KOPT-K1 (cell line): ENCODE results near the gene MAP3K14.

Experiments
- H3K27ac ChIP-seq: fragments of 200-600 bp; sonication (generic); 2 replicates; pipeline ENCODE4 v1.5.1; 2016; ENCODE audit warnings: antibody characterized with exemption, mild to moderate bottlenecking, low read depth, low read length; ENCODE audit not compliant: poor library complexity, severe bottlenecking
- H3K36me3 ChIP-seq: fragments of 200-600 bp; sonication (generic); 2 replicates; pipeline ENCODE4 v1.5.1; 2017; ENCODE audit warnings: antibody characterized with exemption, mild to moderate bottlenecking, low read length, moderate library complexity; ENCODE audit not compliant: insufficient read depth
- H3K9me3 ChIP-seq: fragments of 200-600 bp; sonication (generic); 2 replicates; pipeline ENCODE4 v1.5.1; 2017; ENCODE audit warnings: antibody characterized with exemption, low read length, mild to moderate bottlenecking; ENCODE audit not compliant: insufficient read depth, poor library complexity, severe bottlenecking

Gene MAP3K14

DNA sequence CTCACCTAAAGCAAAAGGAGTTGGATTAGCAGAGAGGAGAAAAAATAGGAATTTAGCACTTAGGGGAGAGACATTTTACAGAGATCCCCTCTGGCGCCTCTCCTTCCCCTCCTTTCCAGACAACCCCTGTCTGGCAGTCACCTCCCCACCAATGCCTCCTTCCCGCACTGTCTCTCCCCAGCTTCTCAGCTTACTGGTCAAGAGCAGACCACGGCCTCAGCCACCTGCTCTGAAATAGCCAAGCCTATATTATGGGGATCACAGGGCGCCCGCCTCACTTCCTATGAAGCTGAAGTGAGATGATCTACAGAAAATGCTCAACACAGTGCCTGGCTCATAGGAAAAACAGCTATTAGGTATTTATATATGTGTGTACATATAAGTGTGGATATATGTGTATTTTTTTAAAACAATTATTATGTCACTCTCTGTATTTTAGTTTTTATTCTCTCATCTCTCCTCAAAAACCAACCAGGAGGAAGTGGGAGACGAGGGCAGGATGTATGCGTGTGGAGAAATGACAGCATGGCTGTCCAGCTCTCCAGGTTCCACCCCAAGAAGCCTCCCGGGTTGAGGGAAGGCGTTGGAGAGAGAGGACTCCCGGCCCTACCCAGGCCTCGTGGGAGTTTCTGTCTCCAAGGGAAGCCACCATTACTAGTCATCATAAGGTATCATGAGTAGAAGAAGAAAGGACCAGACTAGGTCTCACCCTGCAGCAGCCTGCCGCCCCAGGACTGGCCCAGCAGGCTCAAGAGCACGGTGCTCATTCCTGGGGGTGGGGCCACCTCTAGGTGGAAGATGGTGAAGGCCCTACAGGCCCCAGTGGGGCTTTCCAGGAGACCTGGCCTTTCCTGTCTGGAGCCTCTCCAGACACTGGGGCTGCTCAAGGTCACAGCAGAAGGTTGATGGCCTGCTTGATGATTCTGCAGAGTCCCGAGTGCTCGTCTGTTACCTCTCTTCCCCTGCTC is 27.2 kb downstream of the MAP3K14 start:
- Histone ChIP-seq H3K9me3 (no peaks in the 10 kb centered on the region), H3K27ac (no peak overlapping the region), H3K36me3 (peaks cover 88% of the 10 kb centered on the region)

DNA sequence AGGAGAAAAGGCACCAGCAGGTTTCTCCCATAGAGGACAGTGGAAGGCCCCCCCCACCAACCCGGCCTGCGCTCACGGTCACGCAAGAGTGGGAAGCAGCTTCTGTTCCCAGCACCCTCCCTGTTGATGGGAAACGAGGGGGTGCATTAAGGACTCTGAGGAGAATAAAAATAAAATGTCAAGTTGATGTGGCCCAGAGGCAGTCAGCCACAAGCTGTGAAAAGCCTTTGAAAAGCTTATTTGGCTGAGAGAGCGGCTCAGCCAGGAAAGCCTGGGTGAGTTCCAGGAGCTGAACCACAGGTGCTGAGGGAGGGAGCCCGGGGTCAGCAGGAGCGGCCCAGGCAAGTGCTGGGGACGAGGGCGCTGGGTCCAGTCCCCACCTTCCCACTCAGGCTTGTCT is 28.0 kb downstream of the MAP3K14 start:
- H3K9me3 ChIP-seq: no peaks in the 10 kb centered on the region
- H3K27ac ChIP-seq: no peak overlapping the region
- peaks cover 90% of the 10 kb centered on the region for H3K36me3 ChIP-seq

DNA sequence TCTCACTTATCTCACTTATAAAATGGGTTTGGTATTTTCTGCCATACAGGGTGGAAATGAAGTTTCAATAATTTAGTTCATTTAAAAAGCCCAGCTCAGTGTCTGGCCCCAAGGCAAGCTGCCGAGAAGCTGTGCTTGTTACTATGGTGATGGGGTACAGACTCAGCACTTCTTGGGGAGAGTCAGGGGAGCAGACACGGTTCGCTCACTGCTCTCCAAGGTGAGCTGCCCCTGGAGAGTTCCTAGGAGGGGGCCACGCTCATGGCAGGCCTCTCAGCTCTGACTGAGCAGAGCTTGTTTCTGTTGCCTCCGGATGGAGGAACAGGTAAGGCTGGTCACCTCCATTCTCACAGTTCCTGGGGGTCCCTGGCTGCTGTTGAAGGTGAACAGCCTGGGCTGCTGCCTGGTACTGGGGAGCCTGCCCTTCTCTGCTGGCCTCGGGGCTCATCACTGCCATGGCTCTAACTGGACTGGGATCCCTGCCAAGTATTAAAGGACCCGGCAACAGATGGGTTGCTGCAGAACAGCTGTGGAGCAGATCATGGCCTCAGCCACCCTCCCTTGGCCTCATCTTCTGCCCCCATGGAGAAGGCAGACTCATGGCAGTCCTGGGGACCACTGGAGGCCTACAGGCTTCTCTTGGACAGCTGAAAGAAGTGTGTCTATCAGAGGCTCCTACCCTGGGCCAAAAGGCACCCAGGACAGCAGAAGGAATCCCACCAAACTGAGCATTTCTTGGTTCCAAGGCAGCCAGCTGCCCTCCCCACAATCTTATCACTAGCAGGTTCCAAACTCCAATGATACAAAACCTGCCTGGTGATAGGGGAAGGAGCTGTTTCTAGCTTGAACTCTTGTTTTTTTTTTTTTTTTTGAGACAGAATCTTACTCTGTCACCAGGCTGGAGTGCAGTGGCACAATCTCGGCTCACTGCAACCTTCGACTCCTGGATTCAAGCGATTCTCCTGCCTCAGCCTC is 29.0 kb downstream of the MAP3K14 start:
- Histone ChIP-seq H3K36me3 (peaks cover 90% of the 10 kb centered on the region), H3K27ac (no peak overlapping the region), H3K9me3 (no peaks in the 10 kb centered on the region)

DNA sequence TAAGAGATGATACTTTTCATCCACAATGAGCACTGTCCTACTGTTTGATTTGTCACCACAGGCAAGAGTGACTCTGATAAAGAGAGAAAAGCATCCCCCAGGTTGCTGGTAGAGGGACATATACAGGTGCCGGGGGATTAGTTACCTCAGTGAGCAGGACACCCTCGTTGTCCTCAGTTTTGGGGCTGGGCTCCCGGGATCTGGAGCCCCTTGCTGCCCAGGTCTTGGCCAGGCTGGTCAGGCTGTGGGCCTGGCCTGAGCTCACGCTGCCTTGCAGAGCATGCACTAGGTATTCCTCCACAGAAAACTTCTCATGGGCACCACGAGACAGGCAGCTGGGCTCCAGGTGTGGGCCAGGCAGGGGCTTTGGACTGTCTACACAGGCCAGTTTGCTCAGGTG is 30.5 kb downstream of the MAP3K14 start:
- Histone ChIP-seq H3K9me3 (no peaks in the 10 kb centered on the region), H3K27ac (no peak overlapping the region), H3K36me3 (peaks cover 96% of the 10 kb centered on the region)

DNA sequence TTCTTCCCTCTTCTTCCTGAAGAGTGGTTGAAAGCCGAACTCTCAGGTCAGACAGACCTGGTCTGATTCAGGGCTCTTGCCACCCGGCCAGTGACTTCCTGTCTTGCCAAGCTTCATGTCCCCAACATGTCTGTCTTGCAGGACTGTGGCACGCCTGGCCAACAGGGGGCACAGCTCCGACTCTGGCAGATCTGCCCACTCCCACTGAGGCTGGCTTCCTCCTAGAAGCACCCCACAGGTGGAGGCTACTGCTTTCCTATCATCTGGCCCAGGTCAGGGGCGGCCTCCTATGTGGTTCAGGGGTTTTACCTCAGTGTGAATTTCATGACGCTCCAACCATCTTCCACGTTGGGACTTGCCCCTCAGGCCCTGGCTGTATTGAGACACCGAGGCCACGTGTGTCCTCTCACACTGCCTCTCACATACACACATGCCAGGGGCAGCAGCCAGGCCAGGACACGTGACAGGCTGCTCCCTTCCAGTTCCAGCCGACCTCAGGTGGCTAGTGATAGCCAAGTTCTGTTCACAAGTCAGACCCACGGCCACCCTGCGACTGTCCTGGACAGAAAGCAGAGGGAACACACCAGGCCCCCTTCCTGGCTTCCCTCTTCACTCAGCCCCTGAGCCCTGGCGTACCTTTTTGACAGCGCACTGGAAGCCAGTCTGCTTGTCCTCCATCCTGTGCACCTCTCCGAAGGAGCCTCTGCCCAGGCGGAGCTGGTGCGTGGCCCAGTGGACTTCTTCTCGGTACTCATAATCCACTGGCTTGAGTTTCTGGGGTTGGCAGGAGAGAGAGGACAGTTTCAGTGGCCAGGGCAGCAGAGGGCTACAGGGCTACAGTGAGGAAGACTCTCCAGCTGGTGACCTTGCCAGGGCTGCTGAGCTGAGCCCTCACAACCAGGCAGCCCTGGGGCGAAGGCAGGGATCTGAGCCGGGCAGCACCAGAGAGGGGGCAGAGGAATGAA is 32.4 kb downstream of the MAP3K14 start:
- no peaks in the 10 kb centered on the region for H3K9me3 ChIP-seq
- peaks cover 97% of the 10 kb centered on the region for H3K36me3 ChIP-seq
- H3K27ac ChIP-seq: no peak overlapping the region

DNA sequence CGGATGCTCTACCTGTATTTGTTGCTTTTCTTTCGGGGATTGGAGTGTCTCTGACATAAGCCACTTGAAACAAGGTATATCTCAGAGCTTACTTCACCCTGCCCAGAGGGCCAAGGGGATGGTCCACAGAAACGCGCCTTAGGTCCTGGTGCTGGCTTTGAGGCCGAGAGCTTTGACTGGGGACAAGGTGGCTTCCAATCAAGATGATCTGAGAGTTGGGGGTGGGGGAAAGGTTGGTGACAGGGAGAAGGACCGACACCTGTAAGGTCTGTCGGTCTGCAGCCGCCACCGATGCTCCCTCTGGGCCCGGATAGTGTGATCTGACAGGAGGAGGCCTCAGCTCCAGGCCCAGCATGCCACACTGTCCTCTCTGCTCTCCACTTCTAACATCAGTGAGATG is 33.1 kb downstream of the MAP3K14 start:
- no peak overlapping the region for H3K27ac ChIP-seq
- H3K9me3 ChIP-seq: no peaks in the 10 kb centered on the region
- H3K36me3 ChIP-seq: peaks cover 94% of the 10 kb centered on the region

DNA sequence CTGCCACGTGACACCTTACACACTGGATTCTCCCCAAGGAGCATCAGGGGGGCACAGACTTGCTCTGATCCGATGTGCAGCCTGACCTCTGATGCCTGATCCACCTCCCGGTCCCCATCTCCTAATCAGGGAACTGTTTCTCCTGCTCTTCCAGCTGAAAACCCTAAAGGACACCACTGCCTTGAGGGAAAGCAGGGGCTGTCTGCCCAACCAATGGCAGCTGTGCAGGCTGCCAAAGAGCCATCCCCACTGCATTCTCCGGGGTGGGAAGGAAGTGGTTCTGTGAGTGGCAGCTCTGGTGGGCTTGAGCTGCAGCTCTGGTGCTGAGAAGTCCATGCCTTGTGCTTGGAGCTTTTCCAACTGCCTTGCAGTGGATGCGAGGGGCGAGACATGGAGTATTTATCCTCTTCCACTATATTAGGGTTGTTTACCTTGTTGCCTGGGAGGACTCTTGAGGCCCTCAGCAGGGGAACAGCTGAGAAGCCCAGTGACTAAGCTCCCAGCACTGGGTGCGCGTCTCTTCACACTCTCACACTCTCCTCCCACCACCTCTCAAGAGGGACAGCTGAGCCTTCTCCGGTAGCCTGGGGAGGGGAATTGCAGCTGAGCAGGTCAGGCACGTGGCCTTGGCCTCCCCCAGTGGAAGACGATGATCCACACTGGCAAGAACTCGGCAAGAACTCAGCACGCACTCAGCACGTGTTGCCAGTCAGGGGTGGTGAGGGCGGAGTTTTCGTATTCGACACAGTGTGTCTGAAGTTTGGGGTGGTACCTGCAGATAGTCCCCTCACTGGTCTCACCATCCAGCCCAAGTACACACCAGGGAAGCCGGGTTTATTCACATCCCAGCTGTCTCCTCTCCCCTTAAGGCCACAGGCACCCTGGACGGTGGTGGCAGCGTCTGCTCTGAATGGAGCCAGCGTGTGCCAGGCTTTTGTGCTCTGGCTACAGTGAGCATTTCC is 33.9 kb downstream of the MAP3K14 start:
- Histone ChIP-seq H3K27ac (peak overlapping the region; percentile 7), H3K9me3 (no peaks in the 10 kb centered on the region), H3K36me3 (peaks cover 94% of the 10 kb centered on the region)

DNA sequence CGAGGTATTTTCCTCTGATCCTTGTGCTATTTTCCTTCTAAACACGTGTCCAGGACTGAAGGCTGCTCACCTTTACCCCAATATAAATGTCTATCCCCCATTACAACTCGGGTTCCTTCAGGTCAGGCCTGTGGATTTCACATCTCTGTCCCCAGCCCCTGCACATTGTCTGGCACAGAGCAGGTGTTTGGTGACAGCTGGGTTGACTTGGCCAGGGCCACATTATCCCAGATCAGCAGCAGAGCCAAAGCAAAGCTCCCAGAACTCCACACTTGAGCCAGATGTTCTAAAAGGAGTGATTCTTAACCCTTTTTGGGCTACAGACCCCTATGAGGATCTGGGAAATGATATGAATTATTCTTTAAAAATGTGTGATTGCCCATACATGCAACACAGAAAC is 36.9 kb downstream of the MAP3K14 start:
- Histone ChIP-seq H3K9me3 (no peaks in the 10 kb centered on the region), H3K36me3 (peaks cover 72% of the 10 kb centered on the region), H3K27ac (no peak overlapping the region)

DNA sequence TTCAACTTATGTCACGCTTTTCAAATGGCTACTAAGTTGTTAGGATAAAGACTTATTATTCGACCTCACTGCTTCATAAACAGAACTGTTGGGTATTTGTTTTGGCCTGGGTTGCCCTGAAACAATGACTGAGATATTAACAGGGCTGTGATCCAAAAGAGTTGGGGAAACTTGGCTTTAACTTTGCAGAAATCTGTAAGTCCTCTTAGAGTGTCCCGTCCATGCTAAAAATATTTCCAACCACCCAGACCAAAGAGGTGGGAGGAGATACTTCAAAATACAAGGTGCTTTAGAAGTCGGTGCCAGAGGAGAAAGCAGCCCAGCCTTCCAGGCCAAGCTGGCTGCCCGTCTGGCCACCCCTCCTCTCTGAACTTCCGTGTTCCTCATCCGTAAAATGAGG is 38.8 kb downstream of the MAP3K14 start:
- peaks cover 72% of the 10 kb centered on the region for H3K36me3 ChIP-seq
- no peaks in the 10 kb centered on the region for H3K9me3 ChIP-seq
- H3K27ac ChIP-seq: no peak overlapping the region

DNA sequence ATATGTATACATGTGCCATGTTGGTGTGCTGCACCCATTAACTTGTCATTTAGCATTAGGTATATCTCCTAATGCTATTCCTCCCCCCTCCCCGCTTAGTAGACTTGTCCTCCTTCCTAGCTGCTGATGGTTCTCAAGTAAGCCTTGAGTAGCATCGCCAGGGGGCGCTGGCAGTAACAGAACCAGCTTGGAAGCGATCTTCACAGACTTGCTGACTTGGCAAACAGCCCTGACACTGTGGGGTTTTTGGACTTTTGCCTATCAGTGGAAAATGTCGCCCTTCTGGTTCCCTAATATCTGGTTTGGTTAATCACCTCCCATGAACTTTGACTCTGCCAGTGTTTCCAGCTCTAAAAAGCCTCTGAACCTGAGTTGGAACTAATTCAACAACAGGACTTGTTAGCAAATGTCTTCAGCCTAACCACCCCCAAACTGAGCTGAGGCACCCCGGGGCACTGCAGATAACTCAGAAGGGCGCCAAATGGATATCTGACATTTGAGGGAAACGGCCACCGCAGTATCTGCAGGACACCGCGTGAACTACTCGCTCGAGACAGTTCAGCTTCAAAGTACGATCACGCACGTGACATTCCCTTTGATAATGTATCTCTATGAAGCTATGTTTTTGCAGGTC is 39.5 kb downstream of the MAP3K14 start:
- Histone ChIP-seq H3K27ac (peak overlapping the region; percentile 17), H3K9me3 (no peaks in the 10 kb centered on the region), H3K36me3 (peaks cover 72% of the 10 kb centered on the region)

DNA sequence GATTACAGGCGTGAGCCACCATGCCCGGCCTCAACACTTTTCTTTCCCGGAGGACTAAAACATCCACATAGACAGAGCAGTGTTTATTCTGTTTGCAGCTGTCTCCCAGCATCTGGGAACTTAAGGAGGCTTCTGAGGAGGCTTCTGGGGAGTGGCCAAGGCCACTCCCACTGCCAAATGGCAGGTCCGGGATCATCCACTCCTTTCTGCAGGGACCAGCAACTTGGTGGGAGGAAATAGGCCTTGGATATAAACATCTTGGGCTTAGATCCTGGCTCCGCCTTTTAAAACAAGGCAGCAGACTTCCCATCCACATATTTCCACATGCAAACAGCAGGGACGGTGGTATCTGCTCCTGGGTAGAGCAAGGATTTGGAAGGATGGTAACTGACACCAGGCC is 40.8 kb downstream of the MAP3K14 start:
- Histone ChIP-seq H3K36me3 (peaks cover 72% of the 10 kb centered on the region), H3K27ac (no peak overlapping the region), H3K9me3 (no peaks in the 10 kb centered on the region)

DNA sequence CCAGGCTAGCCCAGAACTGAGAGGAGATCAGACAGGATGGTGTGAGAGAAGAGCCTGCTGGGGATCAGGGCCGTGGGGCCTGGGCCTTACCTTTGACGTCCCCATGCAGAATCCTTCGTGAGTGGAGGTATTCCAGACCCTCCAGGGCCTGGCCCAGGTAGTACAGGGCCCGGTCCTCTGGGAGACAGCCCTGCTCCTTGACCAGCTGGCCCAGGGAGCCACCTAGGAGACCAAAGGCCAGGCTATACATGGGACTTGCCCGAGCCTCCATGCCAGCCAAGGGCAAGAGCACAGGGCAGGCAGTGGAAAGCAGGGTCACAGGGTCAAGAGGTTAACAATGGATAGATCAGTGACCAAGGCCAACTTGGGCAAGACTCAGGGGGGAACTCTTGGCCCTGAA is 42.8 kb downstream of the MAP3K14 start:
- Histone ChIP-seq H3K27ac (no peak overlapping the region), H3K36me3 (peaks cover 76% of the 10 kb centered on the region), H3K9me3 (no peaks in the 10 kb centered on the region)

DNA sequence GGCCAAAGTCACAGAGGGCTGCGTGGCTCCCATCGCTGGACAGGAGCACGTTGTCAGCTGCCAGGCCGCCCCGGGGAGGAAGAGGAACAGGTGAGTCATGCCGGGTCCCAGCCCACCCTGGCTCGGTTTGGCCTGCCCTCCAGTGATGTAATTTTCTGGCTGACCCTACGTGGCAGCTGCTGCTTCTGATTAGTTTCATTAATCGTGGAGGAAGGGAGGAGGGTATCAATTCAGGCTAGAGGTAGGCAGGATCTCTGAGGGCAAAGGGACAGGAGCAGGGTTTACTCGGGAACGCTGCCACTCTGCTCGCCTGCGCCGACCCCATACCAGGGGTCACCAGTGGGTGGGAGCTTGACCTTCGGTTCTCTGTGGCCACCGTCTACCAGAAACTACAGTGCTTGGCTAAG is 43.3 kb downstream of the MAP3K14 start:
- Histone ChIP-seq H3K9me3 (no peaks in the 10 kb centered on the region), H3K27ac (no peak overlapping the region), H3K36me3 (peaks cover 76% of the 10 kb centered on the region)
